Measurements from ENCODE around the gene SHOC1. TPM values are rescaled to one million over a fixed set of nuclear protein-coding genes. Genes with fewer than 3 reads are reported as not detected.
A peak's percentile ranks its signal among the peaks of the same experiment; 100 is the strongest.
"Not testable (repeated sequence)": the region's sequence is repeated elsewhere in the genome, so short reads cannot be mapped to it uniquely, and the experiment has no call there.

SHOC1 gene
- total RNA-seq: 0.56 TPM

GRCh38 chr9:111794835-111795556 is at the start of gene SHOC1:
Gene SHOC1, minus strand, starts transcription at chr9:111794937. Its CDS starts 3,519 bp downstream, at chr9:111791418.
- peak; percentile 91 for ATAC-seq

GRCh38 chr9:111843971-111844370 is 49.2 kb upstream of the SHOC1 start:
- ATAC-seq: peak; percentile 99

GRCh38 chr9:111842313-111842712 is 47.6 kb upstream of the SHOC1 start:
- ATAC-seq: no peak

- ATAC-seq: no peak
Measured at GRCh38 chr9:111840442-111840841, 45.7 kb upstream of the SHOC1 start.

GRCh38 chr9:111839987-111840386 is 45.2 kb upstream of the SHOC1 start:
- no peak for ATAC-seq

GRCh38 chr9:111839387-111839786 is 44.6 kb upstream of the SHOC1 start:
- no peak for ATAC-seq

- ATAC-seq: no peak
Measured at GRCh38 chr9:111838439-111838838, 43.7 kb upstream of the SHOC1 start.

- ATAC-seq: no peak
Measured at GRCh38 chr9:111836311-111836710, 41.6 kb upstream of the SHOC1 start.

GRCh38 chr9:111833941-111834340 is 39.2 kb upstream of the SHOC1 start:
- ATAC-seq: peak; percentile 83

GRCh38 chr9:111832449-111832848 is 37.7 kb upstream of the SHOC1 start:
- no peak for ATAC-seq

- ATAC-seq: peak; percentile 37
Measured at GRCh38 chr9:111831371-111832108, 36.8 kb upstream of the SHOC1 start.

- ATAC-seq: no peak
Measured at GRCh38 chr9:111828193-111828592, 33.5 kb upstream of the SHOC1 start.

GRCh38 chr9:111825468-111826145 is 30.9 kb upstream of the SHOC1 start:
- ATAC-seq: no peak

- ATAC-seq: no peak
Measured at GRCh38 chr9:111821006-111821528, 26.3 kb upstream of the SHOC1 start.

GRCh38 chr9:111819360-111819759 is 24.6 kb upstream of the SHOC1 start:
- no peak for ATAC-seq

- ATAC-seq: peak; percentile 96
Measured at GRCh38 chr9:111815285-111816070, 20.7 kb upstream of the SHOC1 start.

GRCh38 chr9:111812337-111812736 is 17.6 kb upstream of the SHOC1 start:
- ATAC-seq: no peak

GRCh38 chr9:111810908-111811307 is 16.2 kb upstream of the SHOC1 start:
- ATAC-seq: no peak

- ATAC-seq: not testable (repeated sequence)
Measured at GRCh38 chr9:111810415-111810814, 15.7 kb upstream of the SHOC1 start.

- ATAC-seq: no peak
Measured at GRCh38 chr9:111807197-111807596, 12.5 kb upstream of the SHOC1 start.

GRCh38 chr9:111806259-111806658 is 11.5 kb upstream of the SHOC1 start:
- peak; percentile 15 for ATAC-seq

- peak; percentile 91 for ATAC-seq
Measured at GRCh38 chr9:111805830-111806241, 11.1 kb upstream of the SHOC1 start.

Measured in esophagus mucosa (tissue), 1 donor.